IPS DF 4.7 (cell line): ENCODE measurements around the gene C6orf62.
"Not testable (repeated sequence)": the region's sequence is repeated elsewhere in the genome, so short reads cannot be mapped to it uniquely, and the experiment has no call there.

Experiments used
- DNase-seq: peaks from one replicate; pipeline ENCODE4 v3.0.0-alpha.2; 2013; ENCODE audit warnings: low spot score; ENCODE audit errors: extremely low read depth

The C6orf62 gene

GRCh38 chr6:24719125-24719971 is at the start of gene C6orf62:
C6orf62 (minus strand) TSS chr6:24719154; CDS start chr6:24718668, 486 bp downstream.
- no peak for DNase-seq

- DNase-seq = no peak
These were observed 49.4 kb upstream of the C6orf62 start for GRCh38 chr6:24768361-24768760.

DNA sequence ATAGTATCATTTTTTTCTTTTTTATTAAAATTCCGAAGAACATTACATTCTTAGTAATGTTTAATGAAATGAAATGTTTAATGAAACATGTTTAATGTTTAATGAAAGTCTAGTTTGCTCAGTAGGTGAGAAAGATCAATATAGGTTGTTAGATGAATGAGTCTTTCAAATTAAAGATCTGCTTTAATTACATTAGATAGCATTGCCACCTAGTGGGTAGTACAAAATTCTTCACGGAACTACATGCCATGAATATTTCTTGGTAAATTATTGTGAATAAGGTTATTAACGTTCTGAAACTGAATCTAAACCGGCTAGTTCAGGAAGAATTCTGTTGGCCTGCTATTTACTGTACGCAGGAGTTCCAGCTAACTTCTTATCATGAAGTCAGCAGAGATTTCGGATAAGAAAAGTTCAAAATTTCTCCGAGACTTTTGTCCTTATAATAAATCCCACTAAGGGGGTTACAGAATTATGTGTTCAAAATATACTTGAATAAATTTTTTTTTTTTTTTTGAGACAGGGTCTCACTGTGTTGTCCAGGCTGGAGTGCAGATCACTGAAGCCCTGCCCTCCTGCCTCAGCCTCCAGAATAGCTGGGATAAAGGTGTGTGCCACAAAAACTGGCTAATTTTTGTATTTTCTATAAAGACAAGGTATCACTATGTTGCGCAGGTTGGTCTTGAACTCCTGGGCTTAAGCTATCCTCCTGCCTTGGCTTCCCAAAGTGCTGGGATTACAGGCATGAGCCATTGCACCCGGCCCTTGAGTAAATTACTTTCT is 47.9 kb upstream of the C6orf62 start:
- DNase-seq = no peak

GRCh38 chr6:24765968-24766367 is 47.0 kb upstream of the C6orf62 start:
- DNase-seq = not testable (repeated sequence)

DNA sequence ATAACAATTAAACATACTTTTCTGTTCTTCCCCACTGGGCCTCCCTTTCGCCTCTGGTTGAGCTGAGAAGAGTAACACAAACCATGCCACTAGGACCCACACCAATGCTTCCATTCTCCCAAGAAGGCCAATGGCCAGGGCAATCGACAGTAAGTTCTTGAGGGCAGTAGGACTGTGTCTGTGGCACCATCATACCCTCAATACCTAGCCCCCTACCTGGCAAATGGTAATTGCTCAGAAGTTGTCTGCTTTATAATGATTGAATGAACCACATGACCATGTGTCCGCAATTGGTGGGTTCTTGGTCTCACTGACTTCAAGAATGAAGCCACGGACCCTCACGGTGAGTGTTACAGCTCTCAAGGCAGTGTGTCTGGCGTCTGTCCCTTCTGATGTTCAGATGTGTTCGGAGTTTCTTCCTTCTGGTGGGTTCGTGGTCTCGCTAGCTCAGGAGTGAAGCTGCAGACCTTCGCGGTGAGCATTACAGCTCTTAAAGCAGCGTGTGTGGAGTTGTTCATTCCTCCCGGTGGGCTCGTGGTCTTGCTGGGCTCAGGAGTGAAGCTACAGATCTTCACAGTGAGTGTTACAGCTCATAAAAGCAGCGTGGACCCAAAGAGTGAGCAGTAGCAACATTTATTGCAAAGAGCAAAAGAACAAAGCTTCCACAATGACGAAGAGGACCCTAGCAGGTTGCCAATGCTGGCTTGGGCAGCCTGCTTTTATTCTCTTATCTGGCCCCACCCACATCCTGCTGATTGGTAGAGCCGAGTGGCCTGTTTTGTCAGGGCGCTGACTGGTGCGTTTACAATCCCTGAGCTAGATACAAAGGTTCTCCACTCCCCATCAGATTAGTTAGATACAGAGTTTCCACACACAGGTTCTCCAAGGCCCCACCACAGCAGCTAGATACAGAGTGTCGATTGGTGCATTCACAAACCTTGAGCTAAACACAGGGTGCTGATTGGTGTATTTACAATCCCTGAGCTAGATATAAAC is 46.2 kb upstream of the C6orf62 start:
- not testable (repeated sequence) for DNase-seq

GRCh38 chr6:24763578-24763977 is 44.6 kb upstream of the C6orf62 start:
- DNase-seq = no peak

- no peak for DNase-seq
These were observed 42.9 kb upstream of the C6orf62 start for GRCh38 chr6:24761851-24762250.

DNA sequence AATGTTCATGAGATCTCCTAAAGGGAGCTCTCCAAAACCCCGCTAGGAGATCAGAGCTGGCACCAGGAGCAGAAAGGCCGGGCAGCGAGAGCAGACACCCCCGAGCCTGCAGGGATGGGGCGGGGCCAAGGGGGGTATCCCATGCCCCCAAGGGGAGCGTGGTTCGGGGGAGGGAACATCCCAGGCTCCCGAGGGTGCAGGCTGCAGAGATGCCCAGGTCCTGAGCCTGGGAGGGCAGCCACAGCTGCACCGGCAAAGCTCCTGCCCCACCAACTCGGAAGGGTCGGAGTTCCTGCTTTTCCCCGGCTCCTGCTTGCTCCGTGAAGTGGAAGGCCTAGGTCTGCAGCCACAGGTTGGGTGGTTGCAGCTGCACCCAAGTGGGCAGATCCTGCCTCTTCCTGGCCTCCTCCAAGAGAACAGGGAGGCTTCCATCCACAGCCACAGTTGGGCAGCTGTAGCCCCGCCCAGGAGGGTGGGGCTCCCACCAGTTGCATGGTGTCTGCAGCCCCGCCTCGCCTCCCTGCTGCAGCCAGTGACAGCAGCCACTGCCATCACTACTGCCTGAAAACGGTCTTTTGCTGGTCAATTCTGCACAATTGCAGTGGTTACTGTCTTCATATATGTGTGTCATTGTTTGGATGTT is 42.4 kb upstream of the C6orf62 start:
- no peak for DNase-seq

GRCh38 chr6:24760210-24760609 is 41.3 kb upstream of the C6orf62 start:
- DNase-seq = no peak

- DNase-seq = no peak
These were observed 40.8 kb upstream of the C6orf62 start for GRCh38 chr6:24759718-24760117.

DNA sequence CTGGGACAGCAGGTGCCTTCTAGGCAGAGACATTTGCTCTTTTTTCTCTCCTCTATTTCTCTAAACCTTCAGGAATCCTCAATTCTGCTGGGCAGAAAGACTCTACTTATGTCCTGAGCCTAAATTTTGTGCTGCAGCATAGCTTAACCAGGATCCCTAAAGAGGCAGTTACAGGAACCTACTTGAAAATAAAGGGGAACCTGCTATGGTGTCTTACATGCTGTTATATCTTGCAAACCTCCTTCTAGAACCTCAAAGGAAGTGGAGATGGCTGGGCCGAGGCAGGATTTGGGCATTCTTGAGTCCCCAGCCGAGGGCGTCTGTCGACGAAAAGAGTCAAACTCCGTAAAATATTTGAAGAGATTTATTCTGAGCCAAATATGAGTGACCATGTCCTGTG is 38.7 kb upstream of the C6orf62 start:
- DNase-seq = no peak

DNA sequence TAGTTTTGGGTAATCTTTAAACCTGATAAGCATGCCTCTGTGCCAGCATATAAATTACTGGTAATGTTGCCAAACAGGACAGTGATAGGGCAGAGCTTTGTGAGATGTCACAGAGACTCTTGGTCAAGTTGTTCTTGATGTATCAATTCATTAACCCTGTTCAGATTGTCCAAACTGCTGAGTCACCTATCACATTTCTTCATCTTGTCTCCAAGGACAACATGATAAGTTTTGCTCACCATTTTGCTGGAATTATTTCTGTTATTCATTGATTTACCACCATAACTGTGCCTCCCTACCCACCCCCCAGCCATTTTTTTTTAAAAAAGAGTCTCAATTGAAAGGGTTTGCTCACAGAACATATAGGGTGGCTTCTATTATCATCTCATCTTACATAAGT is 36.3 kb upstream of the C6orf62 start:
- DNase-seq = no peak

- DNase-seq = not testable (repeated sequence)
These were observed 35.4 kb upstream of the C6orf62 start for GRCh38 chr6:24754378-24754777.

GRCh38 chr6:24753545-24753944 is 34.6 kb upstream of the C6orf62 start:
- DNase-seq = no peak

DNA sequence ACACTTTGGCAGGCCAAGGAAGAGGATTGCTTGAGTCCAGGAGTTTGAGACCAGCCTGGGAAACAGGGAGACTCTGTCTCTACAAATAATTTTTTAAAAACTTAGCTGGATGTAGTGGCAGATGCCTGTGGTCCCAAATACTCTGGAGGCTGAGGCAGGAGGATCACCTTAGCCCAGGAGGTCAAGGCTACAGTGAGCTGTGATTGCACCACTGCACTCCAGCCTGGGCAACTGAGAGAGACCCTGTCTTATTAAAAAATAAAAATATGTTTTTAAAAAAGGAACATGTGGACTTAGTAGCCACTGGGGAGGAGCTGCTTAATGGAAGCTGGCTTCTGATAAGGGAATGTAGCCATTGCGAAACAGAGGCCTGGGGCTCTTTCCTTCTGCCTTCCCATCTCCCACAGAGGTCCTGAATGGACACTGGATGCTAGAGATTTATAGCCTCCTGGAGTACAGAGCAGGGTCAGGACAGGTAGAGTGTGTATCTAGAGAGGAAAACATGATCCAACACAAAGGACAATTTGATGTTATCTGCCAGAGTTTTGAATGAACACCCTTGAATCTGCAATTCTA is 34.1 kb upstream of the C6orf62 start:
- no peak for DNase-seq

DNA sequence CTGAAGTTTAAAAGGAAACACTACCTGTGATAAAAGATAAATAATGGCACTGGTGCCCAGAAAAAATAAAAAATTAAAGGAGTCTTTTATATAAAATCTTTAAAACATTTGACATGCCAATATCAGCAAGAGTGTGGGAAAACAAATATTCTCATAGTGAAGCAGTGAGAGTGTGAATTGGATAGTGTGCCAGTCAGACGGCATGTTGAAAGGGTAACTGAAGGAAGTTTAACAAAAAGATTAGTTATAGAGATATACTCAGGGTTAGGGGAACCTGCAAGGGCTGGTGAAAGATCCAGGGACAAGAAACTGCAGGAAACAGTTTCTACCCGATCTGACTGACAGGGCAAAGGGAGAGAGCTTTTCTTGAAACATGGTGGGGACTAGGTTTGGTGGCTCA is 33.5 kb upstream of the C6orf62 start:
- DNase-seq = no peak

GRCh38 chr6:24750878-24751277 is 31.9 kb upstream of the C6orf62 start:
- DNase-seq = not testable (repeated sequence)

DNA sequence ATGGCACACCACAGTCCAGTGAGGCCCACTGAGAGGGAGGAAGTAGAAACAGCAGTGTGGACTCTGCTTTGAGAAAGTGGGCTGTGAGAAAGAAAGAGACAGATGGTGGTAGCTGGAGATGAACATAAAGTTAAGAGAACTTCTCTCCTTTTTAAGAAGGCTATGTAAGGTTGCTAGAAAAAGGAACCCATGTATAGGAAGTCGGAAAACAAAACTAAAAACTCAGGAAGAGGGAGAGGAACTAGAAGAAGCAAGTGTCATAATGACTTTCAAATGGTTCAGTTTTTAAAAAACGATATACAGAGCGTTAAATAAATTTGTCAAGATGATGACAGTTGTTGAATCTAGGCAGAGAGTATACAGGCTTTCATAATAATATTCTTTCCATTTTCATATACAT is 30.3 kb upstream of the C6orf62 start:
- no peak for DNase-seq

DNA sequence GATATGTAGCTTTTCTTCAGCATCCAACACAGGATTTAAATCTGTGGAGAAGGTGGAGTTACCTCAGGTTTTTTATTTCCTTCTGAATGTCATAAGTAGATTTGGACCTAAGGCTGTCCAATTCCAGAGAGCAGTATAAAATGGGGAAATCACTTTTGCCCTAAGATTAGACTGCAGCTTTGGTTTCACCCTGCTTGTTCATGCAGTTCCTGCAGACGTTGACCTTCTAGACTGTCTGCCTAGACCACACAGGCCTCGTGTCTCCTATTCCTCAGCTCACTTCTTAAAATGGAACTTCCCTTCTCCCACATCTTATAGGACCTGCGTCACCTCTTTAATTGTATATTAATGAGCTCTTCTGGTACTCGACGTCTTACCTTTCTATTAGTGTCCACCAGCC is 26.0 kb upstream of the C6orf62 start:
- no peak for DNase-seq

DNA sequence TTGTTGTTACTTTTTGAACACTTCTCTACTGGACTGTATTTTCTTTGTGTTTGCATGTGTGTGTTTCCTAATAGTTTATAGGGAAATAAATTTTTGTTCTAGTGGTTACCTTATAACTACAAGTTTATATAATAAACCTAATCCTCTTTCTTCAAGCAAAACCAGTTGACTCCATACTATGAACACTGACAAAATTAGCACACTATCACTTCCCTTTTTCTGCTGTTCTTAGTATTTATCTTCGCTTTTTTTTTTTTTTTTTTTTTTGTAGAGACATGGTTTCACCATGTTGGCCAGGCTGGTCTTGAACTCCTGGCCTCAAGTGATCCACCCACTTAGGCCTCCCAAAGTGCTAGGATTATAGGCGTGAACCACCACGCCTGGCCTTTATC is 25.0 kb upstream of the C6orf62 start:
- no peak for DNase-seq
